NOMO-1 treated with dmso at 0.1 percent for 144 hours (cell line): ENCODE results near the gene NELFE.
A peak's percentile ranks its signal among the peaks of the same experiment; 100 is the strongest.
"Not testable (repeated sequence)": the region's sequence is repeated elsewhere in the genome, so short reads cannot be mapped to it uniquely, and the experiment has no call there.

Experiments
- DNase-seq: peaks from one replicate; lab custom pipeline; 2025; ENCODE audit not compliant: unreplicated experiment; lab: John Stamatoyannopoulos, UW

Gene NELFE, protein sequence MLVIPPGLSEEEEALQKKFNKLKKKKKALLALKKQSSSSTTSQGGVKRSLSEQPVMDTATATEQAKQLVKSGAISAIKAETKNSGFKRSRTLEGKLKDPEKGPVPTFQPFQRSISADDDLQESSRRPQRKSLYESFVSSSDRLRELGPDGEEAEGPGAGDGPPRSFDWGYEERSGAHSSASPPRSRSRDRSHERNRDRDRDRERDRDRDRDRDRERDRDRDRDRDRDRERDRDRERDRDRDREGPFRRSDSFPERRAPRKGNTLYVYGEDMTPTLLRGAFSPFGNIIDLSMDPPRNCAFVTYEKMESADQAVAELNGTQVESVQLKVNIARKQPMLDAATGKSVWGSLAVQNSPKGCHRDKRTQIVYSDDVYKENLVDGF

DNA sequence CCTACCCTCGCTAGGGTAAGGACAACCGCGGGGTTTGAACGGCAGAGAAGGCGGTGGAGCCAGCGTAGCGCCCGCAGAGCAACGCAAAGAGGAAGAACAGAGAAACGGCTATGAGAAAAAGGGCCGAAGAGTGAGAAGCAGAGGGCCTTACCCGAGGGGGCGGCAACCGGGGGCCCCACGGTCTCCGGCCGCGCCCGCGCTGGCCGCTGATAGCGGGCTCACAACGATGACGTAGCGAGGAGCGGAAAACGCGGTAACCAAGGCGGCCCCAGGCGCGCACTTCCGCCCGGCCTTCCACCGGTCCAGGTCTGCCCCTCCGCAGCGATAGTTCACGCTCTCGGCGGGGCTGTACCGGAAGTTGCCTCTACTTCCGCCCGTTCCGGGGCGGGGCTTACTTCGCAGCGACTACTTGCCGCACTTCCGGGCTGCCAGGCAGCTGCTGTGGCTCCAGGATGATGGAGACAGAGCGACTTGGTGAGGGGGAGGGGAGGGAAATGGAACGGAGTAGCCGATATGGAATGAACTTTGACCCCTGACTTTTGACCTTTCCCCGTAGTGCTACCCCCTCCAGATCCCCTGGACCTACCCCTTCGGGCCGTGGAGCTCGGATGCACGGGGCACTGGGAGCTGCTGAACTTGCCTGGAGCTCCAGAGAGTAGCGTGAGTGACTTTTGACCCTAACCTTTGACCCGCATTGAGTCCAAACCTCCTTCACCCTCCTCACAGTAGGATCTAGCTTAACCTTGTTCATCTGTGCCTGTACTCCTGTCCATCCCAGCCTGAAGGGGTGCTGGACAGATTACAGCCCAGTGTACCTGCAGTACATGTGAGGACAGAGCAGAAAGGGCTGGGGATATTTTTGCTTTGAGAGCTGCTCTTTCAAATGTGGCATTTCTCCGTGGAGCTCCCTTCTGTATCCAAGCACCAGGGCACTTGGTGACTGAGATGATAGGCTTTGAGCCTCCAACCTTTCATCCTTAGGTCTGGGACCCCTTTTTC lies at the start of gene NELFE, which contains the start of gene SKIC2:
TSS of gene NELFE (minus strand) at position 231 of the 999 bp plus-strand sequence. CDS start 525 bp downstream, outside the sequence.
TSS of gene SKIC2 (plus strand) at position 435 of the 999 bp plus-strand sequence. CDS start at position 453, 18 bp downstream.
- peak; percentile 98 for DNase-seq

DNA sequence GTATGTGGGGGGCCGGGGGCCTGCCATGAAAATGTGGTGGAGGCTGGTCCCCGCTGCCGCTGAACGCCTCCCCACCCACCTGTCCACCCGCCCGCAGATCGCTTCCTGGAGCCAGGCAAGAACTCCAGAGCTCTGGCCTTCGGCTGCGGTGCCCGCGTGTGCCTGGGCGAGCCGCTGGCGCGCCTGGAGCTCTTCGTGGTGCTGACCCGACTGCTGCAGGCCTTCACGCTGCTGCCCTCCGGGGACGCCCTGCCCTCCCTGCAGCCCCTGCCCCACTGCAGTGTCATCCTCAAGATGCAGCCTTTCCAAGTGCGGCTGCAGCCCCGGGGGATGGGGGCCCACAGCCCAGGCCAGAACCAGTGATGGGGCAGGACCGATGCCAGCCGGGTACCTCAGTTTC lies 49.3 kb upstream of the NELFE start:
- DNase-seq, result not testable (repeated sequence)

DNA sequence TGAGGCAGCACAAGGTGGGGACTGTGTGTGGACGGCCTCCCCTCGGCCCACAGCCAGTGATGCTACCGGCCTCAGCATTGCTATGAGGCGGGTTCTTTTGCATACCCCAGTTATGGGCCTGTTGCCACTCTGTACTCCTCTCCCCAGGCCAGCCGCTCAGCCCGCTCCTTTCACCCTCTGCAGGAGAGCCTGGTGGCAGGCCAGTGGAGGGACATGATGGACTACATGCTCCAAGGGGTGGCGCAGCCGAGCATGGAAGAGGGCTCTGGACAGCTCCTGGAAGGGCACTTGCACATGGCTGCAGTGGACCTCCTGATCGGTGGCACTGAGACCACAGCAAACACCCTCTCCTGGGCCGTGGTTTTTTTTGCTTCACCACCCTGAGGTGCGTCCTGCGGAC lies 48.3 kb upstream of the NELFE start:
- not testable (repeated sequence) for DNase-seq

DNA sequence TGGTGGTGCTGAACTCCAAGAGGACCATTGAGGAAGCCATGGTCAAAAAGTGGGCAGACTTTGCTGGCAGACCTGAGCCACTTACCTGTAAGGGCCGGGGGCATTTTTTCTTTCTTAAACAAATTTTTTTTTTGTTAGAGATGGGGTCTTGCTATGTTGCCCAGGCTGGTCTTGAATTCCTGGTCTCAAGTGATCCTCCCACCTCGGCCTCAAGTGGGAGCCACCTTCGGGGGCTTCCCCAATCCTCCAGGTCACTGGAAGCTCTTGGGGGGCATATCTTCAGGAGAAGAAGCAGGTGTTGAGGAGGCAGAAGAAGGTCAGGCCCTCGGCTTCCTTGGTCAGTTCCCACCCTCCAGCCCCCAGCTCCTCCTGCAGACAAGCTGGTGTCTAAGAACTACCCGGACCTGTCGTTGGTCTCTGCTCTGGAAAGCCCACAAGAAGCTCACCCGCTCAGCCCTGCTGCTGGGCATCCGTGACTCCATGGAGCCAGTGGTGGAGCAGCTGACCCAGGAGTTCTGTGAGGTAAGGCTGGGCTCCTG lies 47.3 kb upstream of the NELFE start:
- not testable (repeated sequence) for DNase-seq

DNA sequence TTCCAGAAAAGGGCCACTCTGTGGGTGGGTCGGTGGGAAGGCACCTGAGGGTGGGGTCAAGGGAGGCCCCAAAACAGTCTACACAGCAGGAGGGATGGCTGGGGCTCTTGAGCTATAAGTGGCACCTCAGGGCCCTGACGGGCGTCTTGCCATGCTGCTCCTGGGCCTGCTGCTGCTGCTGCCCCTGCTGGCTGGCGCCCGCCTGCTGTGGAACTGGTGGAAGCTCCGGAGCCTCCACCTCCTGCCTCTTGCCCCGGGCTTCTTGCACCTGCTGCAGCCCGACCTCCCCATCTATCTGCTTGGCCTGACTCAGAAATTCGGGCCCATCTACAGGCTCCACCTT lies 46.7 kb upstream of the NELFE start:
- not testable (repeated sequence) for DNase-seq

DNA sequence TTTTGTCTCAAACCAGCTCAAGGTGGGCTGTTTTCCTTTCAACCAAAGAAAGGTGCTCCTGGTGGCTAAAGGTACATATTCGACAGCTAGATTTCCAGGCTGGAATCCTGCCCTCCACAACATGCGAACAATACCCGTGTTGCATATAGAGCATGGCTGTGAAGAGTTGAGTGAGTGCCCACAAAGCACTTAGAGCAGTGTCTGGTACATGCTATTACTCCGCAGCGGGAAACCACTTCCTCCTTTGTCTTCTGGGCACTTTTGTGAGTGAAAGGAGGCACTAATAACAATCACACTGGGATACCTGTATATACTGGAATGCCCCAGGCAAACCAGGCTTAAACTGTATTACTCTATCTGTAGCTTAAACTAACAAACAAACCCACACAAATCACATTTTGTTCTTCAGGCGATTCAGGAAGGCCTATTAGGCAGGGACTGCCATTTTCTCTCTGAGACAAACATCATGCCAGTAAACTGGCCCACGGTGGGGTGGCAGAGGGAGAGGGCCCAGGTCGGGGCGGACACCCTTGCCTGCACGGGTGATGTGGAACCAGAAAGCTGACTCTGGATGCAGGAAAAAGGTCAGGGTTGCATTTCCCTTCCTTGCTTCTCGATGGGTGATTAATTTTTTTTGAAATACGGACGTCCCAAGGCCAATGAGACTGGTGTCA lies 46.2 kb upstream of the NELFE start:
- not testable (repeated sequence) for DNase-seq

DNA sequence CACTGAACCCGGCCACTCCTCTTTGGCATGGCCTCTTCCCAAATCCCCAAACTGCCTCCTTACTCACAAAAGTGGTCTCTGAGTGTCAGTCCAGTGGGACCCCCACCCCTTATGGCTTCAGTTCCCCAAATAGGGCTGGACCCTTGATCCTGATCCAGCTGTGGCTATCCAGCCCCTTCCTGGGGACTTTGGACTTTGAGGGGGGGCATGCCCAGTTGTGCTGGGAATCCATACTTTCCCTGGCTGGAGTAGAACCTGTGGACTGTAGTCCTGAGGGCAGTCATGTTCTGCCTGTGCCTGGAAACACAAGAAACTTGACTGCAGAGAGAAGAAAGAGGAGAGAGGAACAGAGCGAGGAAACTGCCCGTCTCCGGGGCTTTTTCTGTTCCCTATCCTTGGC lies 45.6 kb upstream of the NELFE start:
- not testable (repeated sequence) for DNase-seq

DNA sequence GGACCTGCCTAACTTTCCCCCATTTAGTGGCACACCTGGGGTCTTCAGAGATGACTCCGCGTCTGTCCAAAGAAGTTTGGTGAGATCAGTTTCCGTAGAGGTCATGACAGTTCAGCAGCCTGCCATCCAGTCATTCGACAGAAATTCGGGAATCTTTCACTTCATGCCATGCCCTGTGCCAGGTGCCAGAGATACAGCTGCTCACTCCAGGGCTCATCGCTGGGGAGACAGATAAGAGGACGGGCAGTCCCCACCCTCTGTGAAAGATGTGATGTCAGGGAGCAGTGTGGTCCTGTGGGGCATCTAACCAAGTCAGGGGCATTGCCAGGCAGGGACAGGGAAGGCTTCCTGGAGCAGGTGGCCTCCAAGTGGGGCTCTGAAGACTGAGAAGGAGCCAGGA lies 44.5 kb upstream of the NELFE start:
- DNase-seq, result not testable (repeated sequence)

DNA sequence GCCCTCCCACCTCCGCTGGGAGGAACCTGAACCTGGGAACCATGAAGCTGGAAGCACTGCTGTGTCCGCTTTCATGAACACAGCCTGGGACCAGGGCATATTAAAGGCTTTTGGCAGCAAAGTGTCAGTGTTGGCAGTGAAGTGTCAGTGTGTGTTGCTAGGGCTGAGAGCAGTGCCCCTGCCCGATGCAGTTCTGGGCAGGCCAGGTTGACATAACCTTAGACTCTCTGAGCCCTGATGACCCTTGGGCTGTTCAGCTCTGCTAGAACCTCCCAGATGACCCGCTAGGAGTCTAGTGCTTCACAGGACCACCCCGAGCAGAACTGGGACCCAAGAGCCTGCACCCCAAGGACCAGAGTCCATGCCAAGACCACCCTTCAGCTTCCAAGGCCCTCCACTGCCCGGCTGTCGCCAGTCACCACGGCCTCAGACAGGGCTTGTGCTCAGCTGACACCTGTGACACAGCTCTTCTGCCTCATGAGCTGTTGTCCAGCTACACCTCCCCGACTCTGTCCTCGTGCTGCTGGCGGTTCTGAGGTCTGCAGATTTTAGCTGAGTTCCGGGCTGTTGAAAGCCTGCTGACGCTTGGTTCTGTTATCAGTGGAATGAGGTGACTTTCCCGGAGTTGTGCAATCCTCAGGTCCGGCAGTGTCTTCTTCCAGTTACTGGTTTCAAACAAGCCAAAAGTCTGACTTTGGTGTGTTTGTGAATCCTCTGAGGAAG lies 43.9 kb upstream of the NELFE start:
- not testable (repeated sequence) for DNase-seq

DNA sequence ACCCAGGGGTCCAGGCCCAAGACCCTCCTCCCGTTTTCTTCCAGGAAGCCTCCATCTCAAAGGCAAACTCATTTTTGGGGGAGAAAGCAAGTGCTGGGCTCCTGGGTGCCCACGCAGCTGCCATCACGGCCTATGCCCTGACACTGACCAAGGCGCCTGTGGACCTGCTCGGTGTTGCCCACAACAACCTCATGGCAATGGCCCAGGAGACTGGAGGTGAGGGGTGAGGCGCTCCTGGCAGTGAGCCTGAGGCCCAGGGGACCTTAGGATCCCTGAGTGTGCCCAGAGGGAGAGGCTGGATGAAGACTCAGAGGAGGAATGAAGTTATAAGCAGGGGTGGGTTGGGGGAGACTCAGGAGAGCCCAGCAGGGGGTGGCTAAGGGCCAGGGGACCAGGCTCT lies 37.6 kb upstream of the NELFE start:
- DNase-seq, result not testable (repeated sequence)

DNA sequence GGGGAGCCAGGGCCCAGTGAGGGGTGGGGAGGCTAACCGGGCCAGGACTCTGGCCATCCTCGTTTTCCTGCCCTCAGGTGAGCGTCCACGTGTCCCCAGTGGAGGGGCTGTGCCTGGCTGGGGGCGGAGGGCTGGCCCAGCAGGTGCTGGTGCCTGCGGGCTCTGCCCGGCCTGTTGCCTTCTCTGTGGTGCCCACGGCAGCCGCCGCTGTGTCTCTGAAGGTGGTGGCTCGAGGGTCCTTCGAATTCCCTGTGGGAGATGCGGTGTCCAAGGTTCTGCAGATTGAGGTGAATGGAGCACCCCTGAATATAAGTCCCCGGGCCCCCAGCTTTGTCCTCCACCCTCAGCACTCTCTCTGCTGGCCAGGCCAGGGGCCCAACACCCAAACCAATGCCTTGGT lies 35.6 kb upstream of the NELFE start:
- not testable (repeated sequence) for DNase-seq

DNA sequence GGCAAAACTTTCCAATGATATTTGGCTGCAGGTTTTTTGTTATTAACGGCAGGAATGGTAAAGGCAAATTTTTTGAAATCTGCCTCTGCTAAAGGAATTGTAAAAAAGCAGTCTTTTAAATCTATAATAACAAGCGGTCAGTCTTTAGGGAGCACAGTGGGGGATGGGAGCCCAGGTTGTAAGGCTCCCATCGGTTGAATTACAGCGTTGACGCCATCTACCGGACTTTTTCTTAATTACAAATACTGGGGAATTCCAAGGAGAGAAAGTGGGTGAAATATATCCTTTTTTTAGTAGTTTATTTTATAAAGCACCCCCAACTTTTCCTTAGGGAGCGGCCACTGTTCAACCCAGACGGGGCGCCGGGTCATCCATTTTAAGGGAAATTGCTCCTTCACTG lies 30.6 kb upstream of the NELFE start:
- not testable (repeated sequence) for DNase-seq

DNA sequence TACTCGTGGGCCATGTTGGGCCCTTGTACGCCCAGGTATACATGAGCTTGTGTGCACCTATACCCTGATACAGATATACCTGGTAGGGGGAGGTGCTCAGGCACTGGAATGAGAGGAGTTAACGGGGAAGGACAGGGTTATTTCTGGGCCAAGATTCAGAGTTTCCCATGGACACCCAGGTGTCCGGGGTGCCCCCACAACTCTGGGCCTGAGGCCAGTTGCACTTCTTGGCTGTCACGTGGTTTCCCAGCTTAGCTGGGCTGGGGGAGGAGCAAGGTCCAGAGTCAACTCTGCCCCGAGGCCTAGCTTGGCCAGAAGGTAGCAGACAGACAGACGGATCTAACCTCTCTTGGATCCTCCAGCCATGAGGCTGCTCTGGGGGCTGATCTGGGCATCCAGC lies 23.0 kb upstream of the NELFE start, which contains the start of gene C4A:
TSS of gene C4A (plus strand) at position 314 of the 400 bp plus-strand sequence. CDS start at position 365, 51 bp downstream.
- not testable (repeated sequence) for DNase-seq

DNA sequence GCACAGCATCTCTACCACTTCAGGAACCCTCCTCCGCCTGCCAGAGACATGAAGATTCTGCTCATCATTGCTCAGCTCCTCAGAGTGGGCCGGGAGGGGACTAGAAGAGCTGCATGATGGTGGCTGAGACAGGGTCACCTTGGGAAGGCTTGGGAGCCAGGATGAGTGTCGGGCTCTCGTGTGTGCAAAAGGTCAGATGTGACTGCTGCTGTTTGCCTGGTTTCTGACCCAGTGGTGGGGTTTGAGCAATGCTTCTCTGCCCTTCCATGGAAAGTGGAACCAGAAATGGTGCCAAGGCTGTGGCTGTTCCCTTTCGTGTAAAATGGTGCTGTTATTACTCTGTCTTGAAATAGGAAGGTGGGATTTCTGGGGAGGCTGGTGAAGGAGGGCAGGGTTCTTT lies 22.2 kb upstream of the NELFE start:
- DNase-seq, result not testable (repeated sequence)

DNA sequence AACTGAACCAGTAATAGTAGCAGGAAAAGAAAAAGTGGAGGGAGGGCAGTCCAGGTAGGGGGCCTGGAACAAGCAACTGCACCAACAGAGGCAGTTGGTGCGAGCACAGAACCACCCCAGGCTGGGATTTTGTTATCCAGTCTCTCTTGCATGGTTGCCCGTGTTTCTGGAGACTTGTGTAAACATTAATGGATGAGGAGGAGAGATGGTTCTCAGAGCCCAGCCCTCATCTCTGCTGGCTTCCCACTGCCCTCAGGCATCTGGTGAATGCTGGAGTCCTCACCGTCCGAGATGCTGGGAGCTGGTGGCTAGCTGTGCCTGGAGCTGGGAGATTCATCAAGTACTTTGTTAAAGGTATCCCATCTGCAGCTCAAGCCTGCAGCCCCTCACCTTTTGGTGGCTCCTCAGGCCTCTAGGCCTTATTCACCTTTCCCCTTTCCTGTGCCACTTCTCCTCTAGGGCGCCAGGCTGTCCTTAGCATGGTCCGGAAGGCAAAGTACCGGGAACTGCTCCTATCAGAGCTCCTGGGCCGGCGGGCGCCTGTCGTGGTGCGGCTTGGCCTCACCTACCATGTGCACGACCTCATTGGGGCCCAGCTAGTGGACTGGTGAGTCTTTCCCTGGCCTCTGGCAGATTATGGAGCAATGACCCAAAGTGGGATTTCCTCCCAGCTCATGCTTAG lies 21.6 kb upstream of the NELFE start:
- not testable (repeated sequence) for DNase-seq

DNA sequence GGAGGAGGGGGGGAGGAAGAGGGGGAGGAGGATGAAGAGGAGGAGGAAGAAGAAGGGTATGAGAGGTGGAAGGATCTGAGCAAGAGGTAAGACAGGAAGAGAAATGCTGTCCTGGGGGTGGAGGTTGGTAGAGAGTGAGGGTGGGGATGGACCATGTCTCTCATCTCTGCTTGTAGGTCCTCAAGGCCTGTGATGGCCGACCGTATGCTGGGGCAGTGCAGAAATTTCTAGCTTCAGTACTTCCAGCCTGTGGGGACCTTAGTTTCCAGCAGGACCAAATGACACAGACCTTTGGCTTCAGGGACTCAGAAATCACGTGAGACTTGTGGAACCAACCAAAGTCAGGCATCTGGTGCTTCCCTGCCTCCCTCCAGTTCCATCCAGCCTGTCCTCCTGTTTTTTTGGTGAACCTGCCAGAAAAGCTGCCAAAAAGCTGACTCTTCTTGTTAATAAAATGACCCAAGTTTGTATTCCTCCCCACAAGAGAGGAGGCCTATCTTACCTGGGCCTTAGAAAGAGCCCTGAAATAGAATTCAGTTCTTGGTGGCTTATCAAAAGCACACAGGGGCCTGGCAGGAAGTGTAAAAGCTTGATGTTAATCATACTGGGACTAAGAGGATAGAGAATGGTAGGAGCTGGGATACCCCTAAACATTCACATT lies 20.6 kb upstream of the NELFE start:
- no peak for DNase-seq

DNA sequence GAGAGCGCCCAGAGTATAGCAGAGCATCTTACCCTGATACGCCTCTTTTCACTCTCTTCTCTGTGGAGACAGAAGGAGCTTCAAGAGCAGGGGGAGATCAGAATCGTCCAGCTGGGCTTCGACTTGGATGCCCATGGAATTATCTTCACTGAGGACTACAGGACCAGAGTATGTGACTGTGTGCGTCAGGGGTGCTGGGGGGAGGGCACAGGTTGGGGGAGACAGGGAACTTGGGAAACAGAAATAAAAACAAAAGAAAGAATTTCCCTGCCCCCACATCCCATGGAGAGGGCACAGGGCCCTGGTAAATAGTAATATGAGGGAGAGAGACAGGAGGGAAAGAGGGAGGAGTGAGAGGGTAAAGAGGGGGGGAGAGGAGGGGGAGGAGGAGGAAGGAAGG lies 20.1 kb upstream of the NELFE start:
- no peak for DNase-seq

DNA sequence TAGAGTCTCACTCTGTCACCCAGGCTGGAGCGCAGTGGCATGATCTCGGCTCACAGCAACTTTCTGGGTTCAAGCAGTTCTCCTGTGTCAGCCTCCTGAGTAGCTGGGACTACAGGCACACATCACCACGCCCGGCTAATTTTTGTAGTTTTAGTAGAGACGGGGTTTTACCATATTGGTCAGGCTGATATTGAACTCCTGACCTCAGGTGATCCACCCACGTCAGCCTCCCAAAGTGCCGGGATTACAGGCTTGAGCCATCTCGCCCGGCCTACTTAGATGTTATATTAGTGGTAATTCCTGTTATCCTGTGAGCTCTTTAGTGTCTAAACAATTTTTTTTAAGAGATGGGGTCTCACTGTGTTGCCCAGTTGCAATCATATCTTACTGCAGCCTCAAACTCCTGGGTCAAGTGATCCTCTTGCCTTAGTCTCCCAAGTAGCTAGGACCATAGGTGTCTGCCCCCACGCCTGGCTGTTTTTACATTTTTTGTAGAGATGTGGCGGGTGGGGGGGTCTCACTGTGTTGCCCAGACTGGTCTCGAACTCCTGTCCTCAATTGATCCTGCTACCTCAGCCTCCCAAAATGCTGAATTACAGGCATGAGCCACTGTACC lies 19.2 kb upstream of the NELFE start:
- no peak for DNase-seq
